K562 (cell line): ENCODE data around the gene INTS4. TPM values are rescaled to one million over a fixed set of nuclear protein-coding genes. Genes with fewer than 3 reads are reported as not detected.
A peak's percentile ranks its signal among the peaks of the same experiment; 100 is the strongest.
"Not testable (repeated sequence)": the region's sequence is repeated elsewhere in the genome, so short reads cannot be mapped to it uniquely, and the experiment has no call there.

ENCODE experiments used
- ATAC-seq: fragments of 200-7000 bp; cut with Tn5 transposase; 3 replicates; pipeline ENCODE4 v1.9.1; 2020; ENCODE audit warnings: moderate library complexity
- BruUV-seq: library from RNA; stranded (reverse); fragments of 400-500 nt; replicated peaks from 2 replicates; lab custom pipeline; 2021; lab: Mats Ljungman, UMichigan
- CTCF ChIA-PET: fragments of 300-600 bp; formaldehyde crosslinking; extraction: SDS; loops from one replicate; lab custom pipeline; 2021; ENCODE audit warnings: low intra/inter-chr PET ratio; lab: Yijun Ruan, JAX
- POLR2A ChIA-PET: fragments of 300-600, 350-650 bp; sonication (Branson Sonifier 250); formaldehyde crosslinking; extraction: SDS; loops from one replicate; lab custom pipeline; 2021; ENCODE audit warnings: antibody characterized with exemption, inconsistent platforms; lab: Yijun Ruan, JAX
- DNase-seq, 4 experiments: peaks; one replicate each; pipeline versions ENCODE4 v3.0.0 to v3.0.0-alpha.2; 2011 to 2018; ENCODE audit warnings: low spot score in 3 of 4, mixed read lengths in 3 of 4; ENCODE audit errors: extremely low read depth in 1 of 4
- FAIRE-seq: peaks from 2 replicates; lab custom pipeline; 2011; peaks lifted over from hg19 to GRCh38; lab: Jason Lieb, UNC
- H2AFZ ChIP-seq: 2 replicates; pipeline ENCODE4 v1.6.0; 2011; ENCODE audit warnings: low read depth, low read length, control low read depth, inconsistent platforms
- H3K27ac ChIP-seq: fragments of 200-600 bp; 3 replicates; pipeline ENCODE4 v1.8.0; 2011; ENCODE audit warnings: low read depth, mild to moderate bottlenecking, control low read depth, inconsistent platforms, low read length, moderate library complexity, mixed read lengths; ENCODE audit errors: extremely low read depth
- H3K27me3 ChIP-seq, 2 experiments: fragments of 300-600 bp in 1 of 2; 2 replicates in 1 of 2; 3 replicates in 1 of 2; pipeline versions ENCODE4 v1.6.0 to v1.8.0; 2011; ENCODE audit warnings: inconsistent platforms in 2 of 2, low read length in 2 of 2, mild to moderate bottlenecking in 1 of 2, mixed read lengths in 1 of 2, moderate library complexity in 1 of 2; ENCODE audit not compliant: control insufficient read depth in 2 of 2, insufficient read depth in 2 of 2
- H3K36me3 ChIP-seq: fragments of 300-600 bp; 3 replicates; pipeline ENCODE4 v1.8.0; 2011; ENCODE audit warnings: mild to moderate bottlenecking, low read length, inconsistent platforms; ENCODE audit not compliant: control insufficient read depth, insufficient read depth
- H3K4me1 ChIP-seq, 2 experiments: fragments of 200-600 bp in 1 of 2; replicated peaks in 1 of 2; 2 replicates in 1 of 2; 3 replicates in 1 of 2; pipeline versions ENCODE4 v1.5.1 to v1.8.0; 2011; ENCODE audit warnings: inconsistent platforms in 2 of 2, low read length in 2 of 2, mild to moderate bottlenecking in 1 of 2, mixed read lengths in 1 of 2, moderate library complexity in 1 of 2; ENCODE audit not compliant: control insufficient read depth in 2 of 2, insufficient read depth in 2 of 2
- H3K4me2 ChIP-seq: 2 replicates; pipeline ENCODE4 v1.6.1; 2011; ENCODE audit warnings: low read length, control low read depth, inconsistent platforms, mixed read lengths; ENCODE audit not compliant: insufficient read depth
- H3K4me3 ChIP-seq: fragments of 200-600 bp; sonication (generic), shearing (Covaris generic); 2 replicates; pipeline ENCODE4 v1.5.1; 2016; ENCODE audit warnings: control low read depth, inconsistent platforms
- H3K79me2 ChIP-seq: fragments of 200-600 bp; 3 replicates; pipeline ENCODE4 v1.8.0; 2011; ENCODE audit warnings: low read length, inconsistent platforms; ENCODE audit not compliant: control insufficient read depth, insufficient read depth
- H3K9ac ChIP-seq, 2 experiments: 2 replicates each; pipeline versions ENCODE4 v1.6.0 to v1.6.1; 2011; ENCODE audit warnings: low read depth in 2 of 2, low read length in 2 of 2, control low read depth in 1 of 2, inconsistent platforms in 1 of 2, mild to moderate bottlenecking in 1 of 2, mixed read lengths in 1 of 2; ENCODE audit not compliant: insufficient read depth in 1 of 2
- H3K9me1 ChIP-seq: one replicate; pipeline ENCODE4 v1.6.0; 2011; ENCODE audit warnings: inconsistent platforms, mild to moderate bottlenecking, low read length, moderate library complexity; ENCODE audit not compliant: control insufficient read depth, insufficient read depth
- H3K9me3 ChIP-seq: replicated peaks from 2 replicates; pipeline ENCODE4 v1.5.1; 2011; ENCODE audit warnings: low read depth, low read length, inconsistent platforms; ENCODE audit not compliant: control insufficient read depth, insufficient read depth
- H4K20me1 ChIP-seq: replicated peaks from 2 replicates; pipeline ENCODE4 v1.6.1; 2011; ENCODE audit warnings: low read length, inconsistent platforms, mixed read lengths; ENCODE audit not compliant: control insufficient read depth, insufficient read depth
- KDM5B ChIP-seq: fragments of 200-600 bp; sonication (generic); IDR thresholded peaks from 2 replicates; pipeline ENCODE4 v1.6.1; 2012; ENCODE audit warnings: low read depth, mild to moderate bottlenecking, moderate library complexity, low read length, control low read depth, inconsistent platforms; ENCODE audit not compliant: insufficient replicate concordance
- SPI1 ChIP-seq: IDR thresholded peaks from 2 replicates; pipeline ENCODE4 v1.6.1; 2011; ENCODE audit warnings: low read depth, low read length, control low read depth, borderline replicate concordance
- ZNF431 ChIP-seq: sonication (generic); formaldehyde crosslinking; IDR thresholded peaks from 2 replicates; pipeline ENCODE4 v1.8.0; 2022; ENCODE audit warnings: mild to moderate bottlenecking, missing genetic modification reagents
- WGBS: fragments of 100-300 bp; shearing (Covaris generic); methylation state at CpG from one replicate; pipeline ENCODE4 v1.1.6; 2016; ENCODE audit warnings: low coverage, mixed read lengths; ENCODE audit not compliant: insufficient coverage; ENCODE audit errors: missing lambda C conversion rate; 5-methylcytosine and 5-hydroxymethylcytosine counted together
- in situ Hi-C: fragments of 300-500 bp; cut with MboI; formaldehyde crosslinking; loops from 4 replicates; pipeline ENCODE4 v1.15.0; 2018; ENCODE audit warnings: inconsistent platforms, mixed read lengths
- intact Hi-C: fragments of 100-400 bp; cut with micrococcal nuclease; formaldehyde crosslinking; loops from 2 replicates; pipeline ENCODE4 v1.14.2; 2022
- polyA plus RNA-seq, 8 experiments: library from polyadenylated mRNA; depleted of rRNA in 4 of 8; stranded (reverse) in 5 of 8; unstranded in 3 of 8; fragments of >200 nt; fragmentation: Nextera tagmentation in 2 of 8; fragmentation: Illumina TruSeq in 1 of 8; extraction: Ambion mirVana in 2 of 8; extraction: Trizol in 1 of 8; gene quantifications; 2 replicates each; pipeline versions ENCODE4 v1.2.1 to v1.2.3, GENCODE V29; 2011 to 2014; ENCODE audit warnings: inconsistent platforms in 1 of 8, missing spikeins in 1 of 8
- total RNA-seq, 7 experiments: library from RNA; depleted of rRNA in 6 of 7; stranded (reverse); fragments of >200 nt in 6 of 7; fragmentation: Illumina TruSeq in 2 of 7; extraction: Trizol in 2 of 7; gene quantifications; 2 replicates each; pipeline versions ENCODE4 v1.2.1 to v1.2.3, GENCODE V29; 2011 to 2021; ENCODE audit warnings: low replicate concordance in 1 of 7

The INTS4 gene
- total and polyA plus RNA-seq, 9 of the 15 experiments (the other 6 are each of a cell fraction or from before 2014, with no cell fraction given) = 28.4 to 53.4 (median 44.5) TPM

- not testable (repeated sequence) for H3K4me1 ChIP-seq
- peak; percentile 96 for TF ChIP-seq ZNF431 (CRISPR knock-in tag)
- TF ChIP-seq, all 486 proteins: peak for 1; not testable (repeated sequence) for 485
- CTCF ChIA-PET, intact Hi-C loops, H4K20me1 ChIP-seq, H3K36me3 ChIP-seq, DNase-seq, BruUV-seq, H3K27me3 ChIP-seq, H3K4me3 ChIP-seq, H3K9me1 ChIP-seq, H2AFZ ChIP-seq, H3K4me2 ChIP-seq, ATAC-seq, H3K27ac ChIP-seq, H3K9ac ChIP-seq, FAIRE-seq, in situ Hi-C loops, H3K9me3 ChIP-seq, POLR2A ChIA-PET, H3K79me2 ChIP-seq: not testable (repeated sequence)
- WGBS = 24% methylated on average over 5 of the region's 5 CpGs
Observed at GRCh38 chr11:77843700-77844099, 150.8 kb downstream of the INTS4 start.

GRCh38 chr11:77842441-77843121 lies 151.9 kb downstream of the INTS4 start:
- no peak overlapping the region for H3K4me3 ChIP-seq
- intact Hi-C loops = no loop called here
- no peaks in the 10 kb centered on the region for H3K4me1 ChIP-seq

More at GRCh38 chr11:77842441-77843121, 151.9 kb downstream of the INTS4 start:
- H3K4me2 ChIP-seq = no peak overlapping the region
- in situ Hi-C loops = no loop called here
- no peak overlapping the region for H3K9ac ChIP-seq
- H3K9me3 ChIP-seq = peaks cover 5% of the 10 kb centered on the region
- CTCF ChIA-PET = no interaction called here
- peak; percentile 57; the same call in 1 of the 2 replicates for TF ChIP-seq SPI1
- TF ChIP-seq KDM5B = no peak
- FAIRE-seq (no peak), ATAC-seq (no peak), DNase-seq (no peak)
- no peaks in the 10 kb centered on the region for H3K36me3 ChIP-seq
- POLR2A ChIA-PET = no interaction called here
- 10% methylated on average over 1 of the region's 1 CpG for WGBS
- H3K79me2 ChIP-seq = no peaks in the 10 kb centered on the region
- no peak overlapping the region for H2AFZ ChIP-seq
- BruUV-seq = no TSS peak
- no peaks in the 10 kb centered on the region for H4K20me1 ChIP-seq
- H3K27ac ChIP-seq = no peak overlapping the region
- H3K9me1 ChIP-seq = no peaks in the 10 kb centered on the region
- H3K27me3 ChIP-seq = no peaks in the 10 kb centered on the region
